Right atrium auricular region (tissue), 2 donors: ENCODE measurements around the gene MTIF2. TPM values are rescaled to one million over a fixed set of nuclear protein-coding genes. Genes with fewer than 3 reads are reported as not detected.
"Not testable (repeated sequence)": the region's sequence is repeated elsewhere in the genome, so short reads cannot be mapped to it uniquely, and the experiment has no call there.

ENCODE experiments used
- DNase-seq: peaks from one replicate; pipeline ENCODE4 v3.0.0-alpha.2; 2019; ENCODE audit warnings: low spot score
- H3K27ac ChIP-seq, 2 donors: fragments of 200-600 bp; sonication (generic); 1 replicate in 1 of 2; 2 replicates in 1 of 2; pipeline ENCODE4 v1.5.1; 2016 to 2019
- H3K27me3 ChIP-seq, 2 donors: fragments of 200-600 bp; sonication (generic); one replicate each; pipeline versions ENCODE4 v1.5.1 to v1.6.0; 2017 to 2019
- H3K36me3 ChIP-seq: fragments of 200-600 bp; sonication (generic); one replicate; pipeline ENCODE4 v1.5.1; 2016
- H3K4me1 ChIP-seq, 2 donors: fragments of 200-600 bp; sonication (generic); one replicate each; pipeline versions ENCODE4 v1.5.1 to v1.6.0; 2017 to 2019
- H3K4me3 ChIP-seq, 2 donors: fragments of 200-600 bp; sonication (generic); 1 replicate in 1 of 2; 2 replicates in 1 of 2; pipeline ENCODE4 v1.5.1; 2017 to 2019; ENCODE audit warnings: mild to moderate bottlenecking in 1 of 2, moderate library complexity in 1 of 2
- H3K9me3 ChIP-seq, 2 donors: fragments of 200-600 bp; sonication (generic); one replicate each; pipeline ENCODE4 v1.5.1; 2019
- total RNA-seq, 2 donors: library from RNA; depleted of rRNA; stranded (reverse); fragments of >200 nt; gene quantifications; one replicate each; pipeline ENCODE4 v1.1.0, GENCODE V29; 2016
- TF ChIP-seq, protein P1 (sequence below), 2 donors: fragments of 200-600 bp; sonication (generic); IDR thresholded peaks; one replicate each; pipeline ENCODE4 v1.5.1; 2019; ENCODE audit warnings: antibody characterized with exemption in 2 of 2

MTIF2 gene
- total RNA-seq, 2 donors from 2014 or later, result 25.1 to 29.8 TPM

DNA sequence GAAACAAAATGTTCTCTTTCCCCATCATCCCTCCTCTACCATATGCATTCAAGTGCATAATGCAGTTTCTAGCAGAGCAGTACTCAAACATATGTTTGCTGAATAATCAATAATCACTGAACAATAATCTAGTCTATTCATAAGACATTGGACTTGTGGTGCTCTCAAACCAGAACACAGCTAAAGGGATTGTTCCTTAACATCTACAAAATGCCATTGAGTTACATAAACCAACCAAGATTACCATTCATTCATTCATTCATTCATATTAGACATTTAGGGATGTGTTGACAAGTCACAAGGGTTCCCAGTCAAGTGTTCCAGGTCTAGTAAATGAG, 40.8 kb downstream of the MTIF2 start:
- Histone ChIP-seq H3K27me3 (no peaks in the 10 kb centered on the region), H3K9me3 (no peaks in the 10 kb centered on the region), H3K4me1 (peaks cover 0 to 27% of the 10 kb centered on the region in 2 donors), H3K36me3 (no peaks in the 10 kb centered on the region), H3K27ac (no peak overlapping the region), H3K4me3 (no peak overlapping the region)
- no peak for DNase-seq
- TF ChIP-seq, protein P1, sequence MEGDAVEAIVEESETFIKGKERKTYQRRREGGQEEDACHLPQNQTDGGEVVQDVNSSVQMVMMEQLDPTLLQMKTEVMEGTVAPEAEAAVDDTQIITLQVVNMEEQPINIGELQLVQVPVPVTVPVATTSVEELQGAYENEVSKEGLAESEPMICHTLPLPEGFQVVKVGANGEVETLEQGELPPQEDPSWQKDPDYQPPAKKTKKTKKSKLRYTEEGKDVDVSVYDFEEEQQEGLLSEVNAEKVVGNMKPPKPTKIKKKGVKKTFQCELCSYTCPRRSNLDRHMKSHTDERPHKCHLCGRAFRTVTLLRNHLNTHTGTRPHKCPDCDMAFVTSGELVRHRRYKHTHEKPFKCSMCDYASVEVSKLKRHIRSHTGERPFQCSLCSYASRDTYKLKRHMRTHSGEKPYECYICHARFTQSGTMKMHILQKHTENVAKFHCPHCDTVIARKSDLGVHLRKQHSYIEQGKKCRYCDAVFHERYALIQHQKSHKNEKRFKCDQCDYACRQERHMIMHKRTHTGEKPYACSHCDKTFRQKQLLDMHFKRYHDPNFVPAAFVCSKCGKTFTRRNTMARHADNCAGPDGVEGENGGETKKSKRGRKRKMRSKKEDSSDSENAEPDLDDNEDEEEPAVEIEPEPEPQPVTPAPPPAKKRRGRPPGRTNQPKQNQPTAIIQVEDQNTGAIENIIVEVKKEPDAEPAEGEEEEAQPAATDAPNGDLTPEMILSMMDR (IDR thresholded peaks at IDR 0.05), result no peak

DNA sequence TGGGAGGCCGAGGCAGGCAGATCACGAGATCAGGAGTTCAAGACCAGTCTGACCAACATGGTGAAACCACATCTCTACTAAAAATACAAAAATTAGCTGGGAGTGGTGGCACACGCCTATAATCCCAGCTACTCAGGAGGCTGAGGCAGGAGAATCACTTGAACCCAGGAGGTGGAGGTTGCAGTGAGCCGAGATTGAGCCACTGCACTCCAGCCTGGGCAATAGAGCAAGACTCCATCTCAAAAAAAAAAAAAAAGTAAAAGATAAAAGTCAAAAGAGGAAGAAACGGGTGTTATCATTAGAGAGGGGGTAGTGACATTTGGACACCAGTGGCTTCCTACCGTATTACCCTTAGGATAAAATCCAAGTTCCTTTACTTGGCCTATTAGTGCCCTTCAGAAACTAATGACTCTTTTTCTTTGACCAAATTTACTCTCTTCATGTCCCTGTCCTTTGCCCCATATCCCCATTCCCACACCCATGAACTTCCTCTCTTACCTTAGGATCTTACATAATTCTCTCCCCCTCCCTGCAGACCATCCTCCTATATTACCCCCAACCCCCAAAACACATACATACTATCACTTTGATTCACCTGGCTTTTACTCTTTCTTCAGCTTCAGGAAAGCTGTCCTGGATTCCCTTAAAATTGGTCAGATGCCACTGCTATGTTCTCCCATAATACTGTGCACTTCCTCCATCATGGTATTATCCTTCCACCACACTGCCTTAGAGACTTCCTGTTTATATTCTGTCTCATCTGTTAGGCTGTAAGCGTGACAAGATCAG, 41.4 kb downstream of the MTIF2 start:
- not testable (repeated sequence) for H3K9me3 ChIP-seq, H3K27ac ChIP-seq
- H3K4me1 ChIP-seq, result peaks cover 0 to 29% of the 10 kb centered on the region in 2 donors

DNA sequence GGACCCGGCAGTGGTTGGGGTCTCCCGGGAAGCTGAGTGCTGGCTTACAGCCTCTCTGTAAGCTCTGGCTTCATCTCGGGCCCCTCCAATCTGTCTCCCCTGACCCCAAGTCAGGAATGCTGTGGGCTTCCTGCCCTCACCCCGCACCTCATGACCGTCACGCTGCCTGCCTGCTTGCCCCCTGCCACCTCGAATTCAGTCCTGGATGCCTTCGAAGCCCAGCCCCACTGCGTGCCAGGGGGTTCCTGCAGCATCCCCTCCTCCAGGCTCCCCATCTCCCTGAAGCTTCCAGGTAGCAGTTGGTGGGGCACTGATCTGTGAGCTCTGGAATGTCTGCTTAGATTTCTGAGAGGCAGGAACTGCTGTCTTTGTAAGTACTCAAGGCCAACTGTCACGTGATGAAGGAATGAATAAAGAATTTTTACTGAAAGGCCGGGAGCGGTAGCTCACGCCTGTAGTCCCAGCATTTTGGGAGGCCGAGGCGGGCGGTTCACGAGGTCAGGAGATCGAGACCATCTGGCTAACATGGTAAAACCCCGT, 43.5 kb downstream of the MTIF2 start:
- TF ChIP-seq, protein P1 (IDR thresholded peaks at IDR 0.05), result no peak
- no peaks in the 10 kb centered on the region for H3K9me3 ChIP-seq
- no peak for DNase-seq
- H3K27ac ChIP-seq, result no peak overlapping the region
- H3K4me3 ChIP-seq, result no peak overlapping the region
- no peaks in the 10 kb centered on the region for H3K36me3 ChIP-seq
- H3K27me3 ChIP-seq, result no peaks in the 10 kb centered on the region
- H3K4me1 ChIP-seq, result peaks cover 0 to 23% of the 10 kb centered on the region in 2 donors

More for the DNA sequence above, 41.4 kb downstream of the MTIF2 start:
- H3K4me3 ChIP-seq, H3K36me3 ChIP-seq, DNase-seq, H3K27me3 ChIP-seq: not testable (repeated sequence)

DNA sequence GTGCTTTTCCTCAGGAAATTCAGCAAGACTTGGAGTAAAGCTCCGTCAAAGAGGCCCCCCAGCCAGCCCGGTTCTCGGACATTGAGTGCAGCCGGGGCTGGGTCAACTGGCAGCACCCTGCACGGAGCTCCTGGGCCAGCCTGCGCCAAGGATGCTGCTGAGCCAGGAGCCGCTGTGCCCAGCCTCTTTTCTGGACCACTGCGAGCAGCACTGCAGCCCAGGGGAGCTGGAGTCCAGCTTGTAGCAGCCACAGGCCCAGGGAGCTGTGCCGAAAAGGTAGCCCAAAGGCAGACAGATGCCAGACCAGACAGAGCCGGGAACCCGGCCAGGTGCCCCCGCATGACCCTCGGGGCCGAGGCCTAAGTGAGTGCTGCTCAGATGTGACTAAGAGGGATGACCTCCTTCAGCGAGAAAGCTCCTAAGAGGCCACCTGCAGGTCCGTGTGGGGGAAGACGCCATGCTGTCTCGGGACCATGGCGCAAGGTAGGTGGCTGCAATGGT, 44.2 kb downstream of the MTIF2 start:
- H3K4me3 ChIP-seq, result no peak overlapping the region
- no peak for DNase-seq
- no peaks in the 10 kb centered on the region for H3K9me3 ChIP-seq
- H3K4me1 ChIP-seq, result peaks cover 0 to 23% of the 10 kb centered on the region in 2 donors
- no peak overlapping the region for H3K27ac ChIP-seq
- TF ChIP-seq, protein P1 (IDR thresholded peaks at IDR 0.05), result no peak
- H3K36me3 ChIP-seq, result no peaks in the 10 kb centered on the region
- no peaks in the 10 kb centered on the region for H3K27me3 ChIP-seq

DNA sequence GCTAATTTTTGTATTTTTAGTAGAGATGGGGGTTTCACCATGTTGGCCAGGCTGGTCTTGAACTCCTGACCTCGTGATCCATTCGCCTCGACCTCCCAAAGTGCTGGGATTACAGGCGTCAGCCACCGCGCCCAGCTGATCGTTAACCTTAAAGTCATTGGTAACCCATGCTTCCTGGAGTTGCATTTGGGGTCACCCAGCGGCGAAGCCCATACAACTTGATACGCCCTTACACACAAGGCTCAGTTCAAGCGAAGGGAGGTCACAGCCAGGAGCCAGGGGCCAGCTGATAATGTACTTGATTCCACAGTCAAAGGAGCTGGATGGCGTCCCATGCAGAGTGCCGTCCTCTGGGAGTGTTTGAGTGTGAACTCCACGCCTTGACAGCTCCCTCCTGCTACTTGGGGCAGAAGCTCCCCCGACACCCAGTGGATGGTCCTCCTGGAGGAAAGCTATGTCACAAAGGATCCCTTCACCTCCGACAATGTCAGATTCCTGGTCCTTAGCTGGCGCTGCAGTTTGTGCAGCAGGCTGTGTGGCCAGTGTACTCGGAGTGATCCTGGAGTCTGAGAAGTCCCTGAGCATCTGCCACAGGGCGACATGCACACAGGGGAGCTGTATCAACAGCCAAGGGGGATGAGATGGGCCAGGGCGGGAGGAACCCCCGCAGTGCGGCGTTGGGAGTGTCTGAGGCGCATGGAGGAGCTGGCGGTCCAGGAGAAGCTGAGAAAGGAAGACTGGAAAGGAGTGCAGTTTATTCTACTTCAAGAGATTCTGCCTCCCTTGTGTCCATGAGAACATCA, 44.9 kb downstream of the MTIF2 start:
- Histone ChIP-seq H3K9me3 (no peaks in the 10 kb centered on the region), H3K27me3 (no peaks in the 10 kb centered on the region), H3K4me1 (peaks cover 0 to 18% of the 10 kb centered on the region in 2 donors), H3K27ac (peak overlapping the region; percentile 90 to 92), H3K36me3 (no peaks in the 10 kb centered on the region), H3K4me3 (peak overlapping the region; percentile 55 to 91)
- TF ChIP-seq, protein P1 (IDR thresholded peaks at IDR 0.05), result no peak
- no peak for DNase-seq

DNA sequence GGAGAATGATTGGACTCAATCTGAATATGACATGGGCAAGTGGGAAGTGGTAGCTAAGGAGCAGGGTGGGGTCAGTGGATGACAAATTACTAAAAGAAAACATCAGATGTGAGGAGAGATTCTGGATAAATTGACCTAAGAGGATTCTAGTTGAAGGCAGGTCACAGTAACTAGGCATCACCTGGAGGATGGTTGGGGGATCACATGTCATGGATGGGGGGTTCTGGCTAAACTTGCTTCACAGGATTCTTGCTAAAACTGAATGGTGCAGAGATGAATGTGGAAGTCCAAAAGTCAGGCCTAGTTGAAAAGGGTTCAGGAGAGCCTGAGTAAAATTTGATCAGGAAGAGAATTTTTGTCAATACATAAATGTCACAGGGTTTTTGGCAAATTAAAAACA, 55.2 kb downstream of the MTIF2 start:
- H3K36me3 ChIP-seq, result no peaks in the 10 kb centered on the region

More for the DNA sequence above, 55.2 kb downstream of the MTIF2 start:
- no peaks in the 10 kb centered on the region for H3K9me3 ChIP-seq
- TF ChIP-seq, protein P1 (IDR thresholded peaks at IDR 0.05), result no peak
- no peak overlapping the region for H3K4me3 ChIP-seq
- no peak overlapping the region for H3K27ac ChIP-seq
- no peaks in the 10 kb centered on the region for H3K27me3 ChIP-seq
- no peak for DNase-seq
- no peaks in the 10 kb centered on the region for H3K4me1 ChIP-seq
